Left colon (tissue), 2 donors: ENCODE data around the gene DESI2. TPM values are rescaled to one million over a fixed set of nuclear protein-coding genes. Genes with fewer than 3 reads are reported as not detected.
"Not testable (repeated sequence)": the region's sequence is repeated elsewhere in the genome, so short reads cannot be mapped to it uniquely, and the experiment has no call there.

Experiments
- ATAC-seq: fragments of 200-7000 bp; cut with Tn5 transposase; one replicate; pipeline ENCODE4 v1.9.1; 2020; ENCODE audit warnings: mild to moderate bottlenecking, moderate library complexity
- DNase-seq, 2 donors: peaks; one replicate each; pipeline ENCODE4 v3.0.0-alpha.2; 2020
- intact Hi-C, 2 donors: fragments of 100-400 bp; cut with DNase I in 1 of 2; cut with micrococcal nuclease in 1 of 2; formaldehyde crosslinking; loops; one replicate each; pipeline versions ENCODE4 v1.11.2 to v1.14.0; 2022; cut with DNase I, micrococcal nuclease
- total RNA-seq, 2 donors: library from RNA; stranded (reverse); fragmentation: NEBNext Ultra II Directional; extraction: Animal tissue kit (Norgen Biotek cat#: 25700); gene quantifications; one replicate each; pipeline ENCODE4 v1.2.1, GENCODE V29; 2021
- donor health status: DM: no; HTN: no; CAD: no.
- donor health status: DM: yes; HTN: yes; CAD: no.

Gene DESI2
- total RNA-seq, 2 donors from 2014 or later = 28.2 to 30.8 TPM

DNA sequence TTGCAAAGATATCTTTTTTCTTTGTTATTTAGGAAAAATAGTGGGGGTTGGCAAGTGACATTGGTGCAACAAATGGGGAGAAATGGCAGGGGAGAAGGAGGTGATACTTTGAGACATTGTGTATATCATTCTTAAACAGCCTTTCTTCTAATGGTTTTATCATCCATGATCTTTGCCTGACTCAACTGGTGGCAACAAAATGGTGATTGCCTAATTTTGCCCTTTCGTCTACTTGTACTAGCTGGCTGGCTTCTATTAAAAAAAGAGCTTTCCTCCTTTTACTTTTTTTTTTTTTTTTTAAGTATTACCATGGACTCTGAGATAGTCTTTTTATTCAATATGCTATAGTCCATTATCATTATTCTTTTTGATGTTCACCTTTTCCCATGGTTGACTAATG is 27.7 kb downstream of the DESI2 start:
- DNase-seq = no peak
- intact Hi-C loops = no loop called here
- no peak for ATAC-seq

DNA sequence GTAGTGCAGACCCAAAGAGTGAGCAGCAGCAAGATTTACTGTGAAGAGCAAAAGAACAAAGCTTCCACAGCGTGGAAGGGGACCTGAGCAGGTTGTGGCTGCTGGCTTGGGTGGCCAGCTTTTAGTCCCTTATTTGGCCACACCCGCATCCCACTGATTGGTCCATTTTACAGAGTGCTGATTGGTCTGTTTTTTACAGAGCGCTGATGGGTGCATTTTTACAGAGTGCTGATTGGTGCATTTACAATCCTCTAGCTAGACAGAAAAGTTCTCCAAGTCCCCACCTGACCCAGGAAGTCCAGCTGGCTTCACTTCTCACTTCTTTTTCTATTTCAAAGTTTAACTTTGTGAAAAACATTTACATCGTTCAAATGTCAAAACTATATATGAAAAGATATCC is 29.2 kb downstream of the DESI2 start:
- DNase-seq, intact Hi-C loops, ATAC-seq: not testable (repeated sequence)

DNA sequence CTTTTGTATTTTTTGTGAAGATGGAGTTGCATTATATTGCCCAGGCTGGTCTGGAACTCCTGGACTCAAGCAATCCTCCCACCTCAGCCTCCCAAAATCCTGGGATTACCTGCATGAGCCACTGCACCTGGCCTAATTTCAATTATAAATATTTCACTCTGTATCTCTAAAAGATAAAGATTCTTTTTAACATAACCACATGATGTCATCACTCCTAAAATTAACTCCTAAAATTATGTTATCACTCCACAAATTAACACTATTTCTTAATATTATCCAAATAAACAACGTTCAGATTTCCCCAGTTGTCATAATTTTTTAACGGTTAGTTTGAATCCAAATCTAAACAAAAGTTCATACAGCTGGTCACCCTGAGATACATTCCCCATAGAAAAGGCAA is 43.0 kb downstream of the DESI2 start:
- intact Hi-C loops = no loop called here
- DNase-seq (no peak), ATAC-seq (no peak)

DNA sequence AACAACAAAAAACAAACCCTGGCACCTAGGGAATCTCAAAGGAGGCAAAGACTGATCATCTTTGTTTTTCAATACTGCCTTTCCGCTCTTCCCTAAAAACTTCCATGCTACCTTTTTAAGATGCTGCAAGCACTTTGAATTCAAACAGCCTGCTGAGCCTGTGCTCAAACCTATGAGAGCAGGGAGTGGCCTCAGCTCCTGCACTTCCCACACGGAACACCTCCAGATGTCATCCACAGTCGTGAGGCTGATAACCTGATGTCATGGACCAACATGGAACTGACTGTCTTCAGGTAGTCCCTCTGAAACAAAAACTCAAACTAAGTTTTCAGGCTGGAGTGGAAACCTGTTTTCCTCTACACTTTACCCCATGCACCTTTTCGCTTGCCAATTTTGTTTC is 46.8 kb downstream of the DESI2 start:
- DNase-seq = no peak
- ATAC-seq = no peak
- intact Hi-C loops = no loop called here

DNA sequence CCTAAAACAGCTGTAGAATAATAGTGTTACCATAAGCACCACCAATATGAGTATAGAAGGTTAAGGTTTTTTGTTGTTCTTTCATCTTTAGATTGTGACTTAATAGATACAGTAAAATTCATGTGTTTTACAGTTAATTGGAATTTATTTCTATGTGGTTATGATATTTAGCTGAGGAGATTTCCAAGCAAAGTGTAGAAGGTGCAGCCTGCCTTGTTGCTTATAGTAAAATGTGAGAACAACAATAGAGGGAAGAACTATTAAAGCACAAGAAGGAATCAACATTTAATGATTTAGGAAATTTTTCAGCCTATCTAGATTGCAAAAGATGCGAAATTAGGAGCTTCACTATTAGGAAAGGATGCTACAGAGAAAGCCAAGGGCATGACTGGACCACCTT is 47.9 kb downstream of the DESI2 start:
- intact Hi-C loops = no loop called here
- DNase-seq = no peak
- ATAC-seq = no peak

DNA sequence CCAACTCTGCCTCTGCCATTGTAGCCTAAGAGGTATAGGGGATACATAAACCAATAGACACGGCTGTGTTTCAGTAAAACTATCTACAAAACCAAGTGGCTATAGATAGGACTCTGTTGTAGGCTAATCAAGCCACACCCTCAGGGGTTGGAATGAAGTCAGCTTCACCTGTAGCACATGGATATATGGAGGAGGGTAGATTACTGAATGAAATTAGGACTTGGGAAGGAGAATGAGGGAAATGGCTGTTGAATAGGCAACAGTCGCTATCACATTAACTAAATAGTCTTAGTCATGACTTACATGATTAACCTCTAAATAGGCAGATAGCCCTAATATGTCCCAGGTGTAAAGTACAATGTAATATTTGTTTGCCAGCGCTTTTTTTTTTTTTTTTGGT is 49.7 kb downstream of the DESI2 start:
- ATAC-seq (no peak), DNase-seq (no peak)
- intact Hi-C loops = no loop called here

DNA sequence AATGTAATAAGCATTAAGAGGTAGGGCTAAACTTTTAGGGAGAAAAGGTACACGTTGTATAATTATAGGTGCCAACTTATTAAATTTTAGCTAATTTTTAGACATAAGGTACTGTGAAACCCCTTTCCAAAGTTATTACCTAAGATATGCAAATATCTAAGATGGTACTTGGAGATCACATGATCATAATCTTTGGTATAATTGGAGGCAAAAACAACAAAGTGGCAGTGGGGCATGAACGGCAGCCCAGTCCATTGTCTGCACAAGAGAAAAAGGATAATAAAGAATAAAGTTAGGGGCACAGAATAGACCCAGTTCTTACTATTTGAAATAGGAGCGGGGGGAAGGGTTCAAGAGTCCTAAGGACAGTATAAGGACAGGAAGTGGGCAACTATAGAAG is 51.2 kb downstream of the DESI2 start:
- DNase-seq (no peak), ATAC-seq (no peak)
- intact Hi-C loops = no loop called here

DNA sequence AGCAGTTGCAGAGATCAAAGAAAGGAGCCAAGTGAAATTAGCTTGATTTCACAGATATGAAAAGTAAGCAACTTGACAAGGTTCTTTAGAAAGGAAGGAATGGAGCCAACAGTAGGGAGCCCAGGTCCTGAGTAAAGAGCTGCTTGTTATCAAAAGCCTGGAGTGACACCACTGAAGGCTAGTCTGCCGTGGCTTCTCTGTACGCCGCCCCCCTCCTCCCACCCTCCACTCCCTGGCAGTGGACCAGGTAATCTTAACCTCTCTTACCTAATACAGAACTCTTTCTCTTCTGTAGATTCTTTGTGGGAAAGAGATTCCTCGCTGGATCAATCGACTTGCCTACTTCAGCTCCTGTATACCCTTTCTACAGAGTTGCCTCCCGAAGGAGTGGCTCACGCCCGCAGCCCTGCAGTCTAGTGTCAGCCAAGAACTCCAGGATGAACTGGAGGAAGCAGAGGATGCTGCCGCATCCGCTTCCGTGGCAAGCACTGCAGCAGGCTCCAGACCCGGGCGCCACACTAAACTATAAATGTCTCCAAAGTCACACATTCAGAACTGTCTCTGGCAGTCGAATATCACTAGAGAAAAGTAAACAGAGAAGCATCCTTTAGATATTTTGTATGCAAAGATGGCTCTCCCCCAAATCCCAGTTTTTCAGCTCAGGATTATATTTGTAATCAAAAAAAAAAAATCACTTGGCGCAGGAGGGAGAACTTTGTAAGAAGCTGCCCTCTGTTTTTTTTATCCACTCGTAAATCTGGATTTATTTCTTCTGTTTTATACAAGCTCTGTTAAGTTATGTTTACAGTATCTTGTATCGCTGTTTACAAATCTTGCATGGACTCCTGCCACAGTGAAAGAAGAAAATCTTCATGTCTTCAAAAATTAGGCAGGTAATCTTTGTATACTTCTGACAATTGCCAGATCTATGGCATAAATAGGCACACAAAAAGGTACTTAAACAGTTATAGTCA is 52.6 kb downstream of the DESI2 start:
- DNase-seq (no peak), ATAC-seq (no peak)
- intact Hi-C loops = no loop called here

DNA sequence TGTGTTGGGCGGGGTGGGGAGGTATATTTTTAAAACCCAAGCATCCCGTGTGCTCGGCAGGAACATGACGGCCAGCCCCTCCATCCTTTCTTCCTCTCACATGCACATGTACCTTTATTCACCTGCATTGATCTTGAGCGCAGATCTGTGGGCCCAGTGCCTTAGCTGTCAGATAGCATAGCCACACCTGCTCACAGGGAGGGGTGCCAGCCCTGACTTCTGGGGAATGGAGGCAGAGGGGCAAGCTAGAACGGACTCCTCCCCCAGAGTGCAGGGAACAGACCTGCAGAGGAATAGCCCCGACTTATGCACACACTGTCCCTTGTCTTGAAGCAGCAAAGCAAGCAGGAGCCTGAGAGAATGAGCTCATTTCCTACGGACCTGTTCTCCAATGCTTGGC is 56.1 kb downstream of the DESI2 start:
- intact Hi-C loops = no loop called here
- DNase-seq (no peak), ATAC-seq (peak; percentile 26)

DNA sequence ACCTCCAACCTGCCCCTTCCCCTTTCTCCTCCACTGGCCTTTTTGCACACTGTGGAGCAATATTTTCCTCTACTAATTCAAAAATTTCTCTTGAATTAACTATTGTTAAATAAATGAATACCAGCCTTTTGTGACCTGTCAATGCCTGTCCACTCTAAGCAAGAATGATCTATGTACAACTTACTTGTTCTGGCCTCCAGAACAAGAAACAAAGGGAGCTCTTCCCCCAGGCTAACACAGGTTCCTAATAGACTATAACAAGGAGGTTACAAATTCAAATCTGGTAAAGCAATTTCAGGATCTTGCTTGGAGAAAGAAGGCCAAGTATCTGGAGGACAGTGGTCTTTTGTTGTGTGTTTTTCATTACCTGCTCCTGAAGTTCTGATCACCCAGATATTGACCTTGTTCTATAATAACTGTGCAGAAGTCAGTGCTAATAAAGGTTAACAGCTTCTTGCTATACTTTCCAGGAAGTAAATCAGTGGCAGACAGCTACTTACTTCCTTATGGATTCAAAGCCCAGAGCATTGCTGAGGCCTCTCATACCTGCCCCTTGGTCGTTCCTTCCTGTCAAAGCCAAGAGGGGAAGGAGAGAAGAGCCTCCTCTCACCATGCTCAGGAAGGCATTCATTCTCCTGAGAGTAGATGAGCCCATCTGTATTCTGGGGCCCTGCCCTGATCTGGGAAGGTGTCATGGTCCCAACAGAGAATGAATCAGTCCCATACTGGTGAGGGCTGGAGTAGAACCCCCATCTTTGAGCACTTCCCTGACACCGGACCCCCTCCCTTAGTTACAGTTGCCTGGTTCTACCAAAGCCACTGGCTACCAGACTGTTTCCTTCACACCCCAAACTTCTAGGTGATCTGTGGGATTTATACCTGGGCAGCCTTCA is 56.8 kb downstream of the DESI2 start:
- DNase-seq (no peak), ATAC-seq (peak; percentile 98)
- intact Hi-C loops = no loop called here

DNA sequence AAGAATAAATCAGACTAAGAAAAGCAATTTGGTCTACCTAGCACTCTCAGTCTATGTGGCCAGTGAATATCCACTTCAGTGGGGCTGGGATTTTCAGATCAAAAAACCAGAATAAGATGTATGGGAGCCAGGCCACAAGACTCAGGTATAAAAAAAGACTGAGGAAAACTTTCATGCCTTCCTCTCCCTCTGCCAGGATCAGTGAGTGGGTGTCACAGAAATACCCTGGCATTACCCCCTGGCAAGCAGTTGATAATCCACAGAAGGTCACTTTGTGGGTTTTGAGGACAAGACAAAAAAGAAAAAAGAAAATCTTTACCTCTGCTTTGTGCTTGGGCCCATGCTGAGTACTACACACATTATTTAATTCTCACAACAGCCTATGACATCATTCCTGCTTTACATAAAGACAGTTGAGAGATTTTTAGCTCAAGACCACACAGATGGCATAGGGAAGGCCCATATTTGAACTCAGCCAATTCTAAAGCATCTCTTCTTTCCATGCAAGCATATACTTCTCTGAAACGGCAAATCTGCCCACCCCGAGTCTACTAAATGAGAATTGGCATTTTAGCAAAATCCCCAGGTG is 57.6 kb downstream of the DESI2 start:
- no peak for ATAC-seq
- no peak for DNase-seq
- intact Hi-C loops = no loop called here

DNA sequence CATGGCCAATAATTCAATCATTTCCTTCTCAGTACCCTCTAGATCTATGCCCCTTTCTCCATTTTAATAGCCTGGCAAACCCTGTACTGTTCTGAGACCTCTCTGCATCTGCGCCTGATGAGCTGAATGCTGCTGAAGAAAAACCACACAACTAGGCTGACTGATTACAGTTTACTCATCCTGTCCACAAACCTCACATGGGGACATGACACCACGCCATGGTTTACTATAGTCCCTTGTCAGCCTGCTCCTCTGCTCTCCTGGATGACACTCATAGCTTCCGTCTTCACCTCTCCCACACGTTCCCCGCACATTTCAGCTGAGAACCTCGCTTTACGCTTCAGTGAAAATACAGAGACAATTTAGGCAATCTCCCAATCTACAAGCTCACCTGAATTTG is 59.7 kb downstream of the DESI2 start:
- ATAC-seq (no peak), DNase-seq (no peak)
- intact Hi-C loops = no loop called here

DNA sequence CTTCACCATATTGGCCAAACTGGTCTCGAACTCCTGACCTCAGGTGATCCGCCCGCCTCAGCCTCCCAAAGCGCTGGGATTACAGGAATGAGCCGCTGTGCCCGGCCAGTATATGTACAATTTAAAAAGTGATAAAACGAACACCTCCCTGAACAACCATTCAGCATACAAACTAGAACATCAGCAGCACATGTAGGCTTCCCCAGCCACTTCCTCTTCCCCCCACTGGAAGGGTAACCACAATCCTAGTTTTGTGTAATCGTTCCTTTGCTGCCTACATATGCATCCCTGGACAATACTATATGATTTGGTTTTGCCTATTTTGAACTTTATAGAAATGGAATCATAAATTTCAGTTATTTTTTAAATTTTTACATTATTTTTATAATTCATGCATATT is 60.4 kb downstream of the DESI2 start:
- DNase-seq (no peak), ATAC-seq (no peak)
- intact Hi-C loops = no loop called here

DNA sequence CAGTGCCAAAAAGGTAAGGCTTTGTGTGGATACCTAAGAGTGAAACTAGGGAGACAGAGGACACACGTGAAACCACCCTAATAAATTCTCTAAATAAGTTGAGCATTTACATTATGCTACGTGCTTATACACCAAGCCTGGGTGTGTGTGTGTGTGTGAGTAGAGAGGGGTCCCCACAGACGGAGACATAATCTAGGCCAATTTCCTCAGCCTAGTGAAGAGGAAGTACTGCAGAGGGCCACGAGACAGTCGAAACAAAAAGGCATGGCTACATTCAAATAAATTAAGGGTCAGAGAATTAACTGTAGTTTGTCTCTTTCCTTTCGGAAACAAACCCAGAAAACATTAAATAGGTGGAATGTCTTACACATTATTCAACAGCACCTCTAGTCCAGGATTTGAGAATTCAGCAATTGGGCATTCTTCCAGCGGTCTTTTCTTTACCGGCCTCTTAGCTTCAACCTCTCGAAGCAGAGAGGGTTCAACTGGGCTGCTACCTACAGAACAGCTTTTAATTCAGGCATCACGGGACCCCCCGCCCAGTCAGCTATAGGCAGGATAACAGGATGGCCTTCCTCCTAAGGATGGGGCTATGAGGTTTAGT is 75.0 kb downstream of the DESI2 start:
- intact Hi-C loops = no loop called here
- DNase-seq (no peak), ATAC-seq (no peak)

DNA sequence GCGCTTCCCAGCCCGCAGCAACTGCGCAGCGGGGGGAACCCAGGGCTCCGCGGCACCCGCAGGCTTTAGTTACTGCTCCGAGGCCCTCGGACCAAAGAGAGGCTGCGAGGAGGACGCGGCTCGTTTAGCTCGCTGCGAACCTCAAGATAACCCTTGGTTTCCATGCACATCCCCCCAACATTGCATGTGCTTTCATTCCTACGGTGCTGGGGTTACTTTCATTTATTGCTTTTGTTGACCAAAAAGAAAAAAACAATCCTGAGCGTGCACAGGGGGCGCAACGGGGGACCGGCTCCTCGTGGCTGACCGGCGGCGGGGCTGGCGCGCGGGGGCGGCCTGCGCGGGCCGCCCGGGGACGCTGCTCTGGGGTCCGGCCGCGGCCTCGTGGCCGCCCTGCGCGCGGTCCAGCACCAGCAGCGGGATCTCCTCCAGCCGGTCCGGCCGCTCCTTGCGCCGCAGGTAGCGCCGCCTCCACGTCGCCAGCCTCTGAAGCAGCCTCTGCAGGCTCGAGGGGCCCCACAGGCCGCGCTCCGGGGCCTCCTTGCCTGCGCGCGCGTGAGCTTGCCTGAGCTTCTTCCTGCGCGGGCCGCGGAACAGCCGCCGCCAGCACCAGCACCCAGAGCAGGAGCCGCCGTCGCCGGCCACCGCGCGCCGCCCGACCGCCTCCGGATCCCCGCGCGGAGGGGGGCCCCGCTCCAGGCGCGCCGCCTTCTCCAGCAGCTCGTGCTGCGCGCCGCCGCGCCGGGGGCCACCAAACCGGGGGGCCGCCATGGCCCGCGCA is 77.4 kb downstream of the DESI2 start:
- ATAC-seq (peak; percentile 83), DNase-seq (peak in 1 of 2 donors; percentile 51)
- intact Hi-C loops = no loop called here

DNA sequence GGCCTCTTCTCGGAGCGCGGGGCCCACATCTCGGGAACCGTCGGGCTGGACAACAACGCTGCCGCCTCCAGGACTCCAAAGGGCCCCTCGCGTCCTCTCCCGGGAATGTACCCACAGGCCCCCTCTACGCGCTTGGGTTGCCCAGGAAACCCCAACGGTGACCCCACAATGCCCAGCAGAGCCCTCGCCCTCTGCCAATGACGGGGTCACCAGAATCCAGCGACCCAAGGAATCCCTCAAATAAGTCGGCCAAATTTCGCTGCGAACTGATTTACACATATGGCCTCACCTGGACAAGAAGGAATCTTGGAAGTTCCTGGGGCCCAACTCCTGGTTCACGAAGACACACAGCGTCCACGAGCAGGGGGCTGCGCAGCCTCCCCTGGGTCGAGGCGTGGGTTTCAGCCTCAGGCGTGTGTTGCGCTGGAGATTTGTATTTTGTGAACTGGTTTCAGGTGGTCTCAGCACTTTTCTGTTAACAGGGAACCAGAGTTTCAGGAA is 78.1 kb downstream of the DESI2 start:
- ATAC-seq (no peak), DNase-seq (no peak)
- intact Hi-C loops = no loop called here

DNA sequence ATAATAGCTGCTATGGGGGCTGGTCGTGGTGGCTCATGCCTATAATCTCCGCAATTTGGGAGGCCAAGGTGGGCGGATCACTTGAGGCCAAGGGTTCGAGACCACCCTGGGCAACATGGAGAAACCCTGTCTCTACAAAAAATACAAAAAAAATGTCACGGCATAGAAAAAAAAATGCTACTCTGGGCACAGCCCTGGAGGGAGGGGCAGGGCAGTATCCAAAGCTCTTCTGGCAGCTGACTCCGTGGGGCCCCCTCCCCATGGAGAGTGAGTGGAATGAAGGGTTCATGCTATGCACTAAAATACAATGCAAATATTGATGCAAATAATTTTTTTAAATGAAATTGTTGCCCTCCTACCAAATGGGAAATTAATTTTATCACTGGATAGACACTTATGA is 78.7 kb downstream of the DESI2 start:
- no peak for ATAC-seq
- intact Hi-C loops = no loop called here
- no peak for DNase-seq

DNA sequence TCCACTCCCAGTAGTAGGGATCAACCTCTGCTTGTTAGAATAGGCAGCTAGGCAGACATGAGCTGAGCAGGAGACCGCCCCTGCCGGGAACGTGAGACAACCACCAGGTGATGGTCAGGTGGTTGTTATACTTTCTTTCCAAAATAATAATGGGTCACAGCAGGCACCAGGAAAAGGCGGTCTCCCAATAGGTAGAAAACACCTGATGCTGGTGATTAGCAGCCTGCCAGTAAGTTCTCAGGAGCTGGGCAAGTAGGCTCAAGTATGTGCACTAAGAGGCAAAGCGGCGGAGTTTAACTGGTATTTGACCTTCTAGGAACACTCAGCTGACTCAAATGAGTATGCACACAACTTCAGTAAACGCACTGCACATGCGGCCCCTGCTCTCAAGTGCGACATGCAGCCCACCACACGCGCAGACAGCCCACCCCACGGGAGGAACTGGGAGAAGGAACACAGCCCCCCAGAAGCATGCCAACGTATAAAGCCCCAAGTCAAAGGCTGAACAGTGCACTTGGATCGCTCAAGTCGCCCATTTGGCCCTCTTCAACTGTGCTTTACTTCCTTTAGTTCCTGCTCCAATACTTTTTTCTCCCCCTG is 80.0 kb downstream of the DESI2 start:
- intact Hi-C loops = no loop called here
- DNase-seq (no peak), ATAC-seq (no peak)
